GM18861 (cell line): Measurements from ENCODE around the gene CALHM1.
"Not testable (repeated sequence)": the region's sequence is repeated elsewhere in the genome, so short reads cannot be mapped to it uniquely, and the experiment has no call there.

Experiments
- ATAC-seq: cut with Tn5 transposase; IDR thresholded peaks from one replicate; pipeline ENCODE4 v1.9.1; 2021; ENCODE audit not compliant: unreplicated experiment

The CALHM1 gene

GRCh38 chr10:103487410-103487708 lies 28.7 kb upstream of the CALHM1 start:
- ATAC-seq, result no peak

- not testable (repeated sequence) for ATAC-seq
Measured at GRCh38 chr10:103486635-103487409, 28.1 kb upstream of the CALHM1 start.

- peak; percentile 61 for ATAC-seq
Measured at GRCh38 chr10:103481974-103482531, 23.4 kb upstream of the CALHM1 start.

GRCh38 chr10:103480521-103480920 lies 21.8 kb upstream of the CALHM1 start:
- no peak for ATAC-seq

DNA sequence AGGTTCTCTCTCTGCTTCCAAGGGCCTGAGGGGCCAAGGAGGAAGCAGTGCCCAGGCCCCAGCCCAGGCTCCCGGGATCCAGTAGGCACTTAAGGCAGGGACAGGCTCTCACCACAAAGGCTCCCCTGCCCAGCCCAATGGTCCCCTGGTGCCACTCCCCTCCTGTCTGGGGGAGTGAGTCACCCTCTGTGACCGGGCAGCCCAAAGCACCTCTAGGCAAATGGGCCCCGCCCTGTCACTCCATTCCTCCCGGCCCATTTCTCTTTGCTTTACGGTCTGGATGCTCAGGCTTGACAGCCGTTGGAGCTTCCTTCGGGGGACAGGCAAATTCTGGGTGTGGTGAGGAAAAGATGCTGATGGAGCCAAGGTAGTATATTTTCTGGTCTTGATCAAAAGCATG lies 20.4 kb upstream of the CALHM1 start, which contains the start of gene CALHM3:
CALHM3 (minus strand) TSS at position 106 of the 400 bp plus-strand sequence. CDS start 208 bp downstream, outside the sequence.
- no peak for ATAC-seq

GRCh38 chr10:103478671-103479070 lies 20.0 kb upstream of the CALHM1 start:
- ATAC-seq, result no peak

DNA sequence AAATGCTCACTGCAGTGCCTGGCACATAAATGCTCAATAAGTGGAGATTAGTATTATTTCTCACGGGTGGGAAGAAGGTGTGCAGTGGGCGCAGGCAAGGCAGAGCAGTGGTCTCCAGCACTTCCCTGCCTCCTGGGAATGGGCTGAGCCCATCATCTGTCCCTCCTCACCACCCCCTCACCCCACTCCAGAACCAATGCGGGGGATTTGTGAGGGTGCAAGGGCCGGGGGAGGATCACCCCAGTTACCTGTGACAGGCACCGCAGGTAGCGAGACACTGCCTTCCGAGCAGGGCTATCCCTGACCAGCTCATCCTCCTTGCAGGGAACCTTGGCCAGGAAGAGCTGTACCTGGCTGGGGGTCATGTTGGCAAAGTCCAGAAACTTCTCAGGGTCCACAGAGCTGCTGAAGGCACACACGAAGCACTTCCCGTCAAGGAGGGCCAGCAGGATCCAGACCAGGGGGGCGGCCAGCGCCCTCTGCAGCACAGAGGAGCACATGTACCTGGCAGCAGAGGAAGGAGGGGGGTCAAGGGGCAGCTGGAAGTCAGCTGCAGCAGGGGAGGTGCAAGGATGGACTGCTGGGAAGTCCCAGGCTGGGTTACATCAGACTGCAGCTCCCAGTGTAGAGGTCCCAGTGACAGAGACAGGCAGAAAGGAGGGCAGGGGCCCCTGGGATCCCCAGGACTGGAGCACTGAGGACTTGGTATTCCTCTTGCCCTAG lies 17.5 kb upstream of the CALHM1 start:
- peak; percentile 45 for ATAC-seq

DNA sequence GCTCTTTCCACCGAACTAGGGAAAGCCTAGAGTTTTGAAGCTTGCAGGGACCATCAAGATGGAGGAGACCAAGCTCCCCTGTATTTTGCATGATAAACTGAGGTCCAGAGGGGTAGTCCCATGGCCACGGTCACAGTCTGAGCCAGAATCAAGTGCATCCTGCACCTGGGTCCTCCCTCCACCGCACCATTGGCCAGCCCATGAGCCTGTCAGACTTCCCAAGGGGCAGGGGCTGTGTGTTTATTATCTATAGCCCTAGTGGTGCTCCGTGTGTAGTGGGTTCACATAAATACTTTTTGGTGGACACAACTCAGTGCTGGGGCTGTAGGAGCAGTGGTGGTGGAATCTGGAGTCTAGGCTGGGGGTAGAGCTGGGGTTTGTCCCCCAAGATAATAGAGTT lies 16.7 kb upstream of the CALHM1 start:
- no peak for ATAC-seq

GRCh38 chr10:103474077-103474476 lies 15.4 kb upstream of the CALHM1 start:
- ATAC-seq, result no peak

DNA sequence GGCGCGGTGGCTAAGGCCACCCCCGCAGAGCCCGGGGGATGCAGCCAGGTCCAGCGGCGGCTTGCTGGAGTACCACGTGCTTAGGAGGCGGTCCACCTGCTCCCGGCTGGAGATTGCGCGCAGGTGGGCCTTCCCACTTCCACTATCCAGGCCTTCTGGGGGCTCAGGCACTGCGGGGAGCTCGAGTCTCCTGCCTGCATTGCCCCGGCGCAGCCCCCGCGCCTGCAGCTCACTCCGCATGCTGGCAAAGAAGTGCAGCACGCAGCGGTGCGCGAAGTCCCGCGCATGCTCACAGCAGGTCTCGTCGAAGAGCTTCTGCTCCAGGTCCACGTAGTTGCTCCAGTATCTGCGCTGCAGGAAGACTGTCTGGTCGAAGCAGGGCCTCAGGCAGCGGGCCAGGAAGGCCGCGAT lies 14.6 kb upstream of the CALHM1 start:
- no peak for ATAC-seq

GRCh38 chr10:103472005-103472404 lies 13.3 kb upstream of the CALHM1 start:
- no peak for ATAC-seq

GRCh38 chr10:103470761-103471653 lies 12.3 kb upstream of the CALHM1 start:
- ATAC-seq, result peak; percentile 53

GRCh38 chr10:103469201-103469600 lies 10.5 kb upstream of the CALHM1 start:
- no peak for ATAC-seq

DNA sequence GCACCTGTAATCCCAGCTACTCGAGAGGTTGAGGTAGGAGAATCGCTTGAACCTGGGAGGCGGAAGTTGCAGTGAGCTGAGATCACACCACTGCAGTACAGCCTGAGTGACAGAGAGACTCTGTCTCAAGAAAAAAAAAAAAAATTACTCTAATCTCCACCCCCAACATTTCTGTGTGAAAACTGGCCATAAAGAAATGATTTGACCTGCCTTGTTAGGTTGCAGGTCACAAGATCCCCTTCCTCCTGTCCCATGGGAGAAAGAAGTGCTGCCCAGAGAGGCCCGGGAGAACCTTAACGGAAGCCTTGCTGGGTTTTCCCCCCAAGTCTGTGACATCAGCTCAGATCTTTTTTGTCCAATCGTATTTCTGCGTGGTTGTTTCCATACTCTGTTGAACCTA lies 8.7 kb upstream of the CALHM1 start:
- peak; percentile 34 for ATAC-seq

DNA sequence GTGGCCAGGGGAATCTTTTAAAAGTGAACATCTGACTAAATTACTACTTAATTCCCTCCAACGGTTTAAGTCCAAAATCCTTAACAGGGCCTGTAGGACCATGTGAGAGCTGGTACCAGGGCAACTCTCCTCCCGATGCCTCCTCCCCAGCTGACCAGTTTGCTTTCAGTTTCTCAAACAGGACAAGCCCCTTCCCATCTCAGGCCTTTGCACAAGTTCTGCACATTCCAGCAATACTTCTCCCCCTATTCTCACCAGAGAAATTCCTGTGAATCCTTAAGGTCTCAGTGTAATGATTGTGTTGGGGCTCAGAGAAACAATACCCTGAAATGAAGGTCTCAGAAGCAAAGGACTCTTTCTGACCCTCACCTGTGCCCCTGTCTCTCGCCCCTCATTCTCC lies 8.0 kb upstream of the CALHM1 start:
- no peak for ATAC-seq

GRCh38 chr10:103465411-103466179 lies 6.9 kb upstream of the CALHM1 start:
- no peak for ATAC-seq

DNA sequence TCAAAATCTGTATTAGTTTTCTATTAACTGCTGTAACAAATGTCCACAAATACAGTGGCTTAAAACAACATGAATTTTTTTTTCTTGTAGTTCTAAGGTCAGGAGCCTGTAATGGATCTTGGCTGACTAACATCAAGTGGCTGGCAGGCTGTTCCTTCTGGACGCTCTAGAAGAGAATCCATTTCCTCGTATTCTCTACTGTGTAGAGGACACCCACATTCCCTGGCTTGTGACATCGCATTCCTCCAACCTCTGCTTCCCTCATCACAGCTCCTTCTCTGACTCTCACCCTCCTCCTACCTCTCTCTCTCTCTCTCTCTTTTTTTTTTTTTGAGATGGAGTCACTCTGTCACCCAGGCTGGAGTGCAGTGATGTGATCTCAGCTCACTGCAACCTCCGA lies 4.8 kb upstream of the CALHM1 start:
- ATAC-seq, result no peak

DNA sequence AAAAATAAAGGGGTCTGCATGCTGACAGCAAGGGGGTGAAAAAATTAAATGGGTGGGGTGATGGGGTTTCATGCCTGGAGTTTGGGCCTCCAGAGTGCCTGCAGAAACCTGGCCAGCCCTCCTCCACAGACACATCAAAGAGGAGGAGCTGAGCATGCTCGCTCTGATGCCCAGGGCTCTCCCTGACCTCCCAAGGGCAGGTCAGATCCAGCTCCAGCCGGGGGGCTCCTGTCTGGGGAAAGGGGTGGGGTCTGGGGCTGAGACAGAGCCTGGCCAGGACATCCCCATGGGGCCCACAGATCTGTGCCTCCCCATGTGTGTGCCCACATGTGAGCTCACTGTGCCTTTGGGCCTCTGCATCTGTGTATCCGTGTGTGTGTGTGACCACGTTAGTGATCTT lies 915 bp upstream of the CALHM1 start:
- no peak for ATAC-seq

GRCh38 chr10:103457896-103458583 lies 660 bp downstream of the CALHM1 start:
- ATAC-seq, result no peak

DNA sequence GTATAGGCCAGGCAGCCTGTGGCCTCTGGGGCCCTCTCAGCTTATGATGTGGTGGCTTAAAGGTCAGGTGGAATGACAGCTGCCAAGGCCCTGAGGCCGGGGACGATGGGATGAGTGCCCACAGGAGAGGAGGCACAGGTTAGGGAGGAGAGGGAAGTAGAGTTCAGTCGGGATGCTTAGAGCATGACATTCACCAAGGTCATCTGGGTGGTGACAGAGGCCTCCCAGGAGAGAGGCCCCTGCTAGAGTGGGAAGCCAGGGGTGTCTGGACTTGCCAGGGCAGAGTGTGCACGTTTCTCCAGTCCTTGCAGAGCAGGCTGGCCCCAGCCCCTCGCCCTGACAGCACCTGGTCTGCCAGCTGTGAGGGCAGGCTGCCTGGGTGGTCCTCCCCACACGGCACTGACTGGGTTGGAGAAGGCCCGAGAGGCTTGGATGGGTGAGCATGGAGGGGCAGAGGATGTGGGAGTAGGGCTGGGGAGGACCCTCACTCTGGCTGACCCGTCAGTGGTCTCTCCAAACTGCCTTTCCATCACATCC lies 1.5 kb downstream of the CALHM1 start:
- no peak for ATAC-seq
